Stimulated activated CD8-positive, alpha-beta memory T cell treated with anti-CD3 and anti-CD28 coated beads, Interleukin-15, amount 100 ng/mL, for 48 hours (primary cell): Measurements from ENCODE around the gene P3H4.
"Not testable (repeated sequence)": the region's sequence is repeated elsewhere in the genome, so short reads cannot be mapped to it uniquely, and the experiment has no call there.

ENCODE experiments used
- DNase-seq, 2 donors: peaks; one replicate each; pipeline ENCODE4 v3.0.0-alpha.2; 2020; ENCODE audit warnings: low read depth in 2 of 2

The P3H4 gene

DNA sequence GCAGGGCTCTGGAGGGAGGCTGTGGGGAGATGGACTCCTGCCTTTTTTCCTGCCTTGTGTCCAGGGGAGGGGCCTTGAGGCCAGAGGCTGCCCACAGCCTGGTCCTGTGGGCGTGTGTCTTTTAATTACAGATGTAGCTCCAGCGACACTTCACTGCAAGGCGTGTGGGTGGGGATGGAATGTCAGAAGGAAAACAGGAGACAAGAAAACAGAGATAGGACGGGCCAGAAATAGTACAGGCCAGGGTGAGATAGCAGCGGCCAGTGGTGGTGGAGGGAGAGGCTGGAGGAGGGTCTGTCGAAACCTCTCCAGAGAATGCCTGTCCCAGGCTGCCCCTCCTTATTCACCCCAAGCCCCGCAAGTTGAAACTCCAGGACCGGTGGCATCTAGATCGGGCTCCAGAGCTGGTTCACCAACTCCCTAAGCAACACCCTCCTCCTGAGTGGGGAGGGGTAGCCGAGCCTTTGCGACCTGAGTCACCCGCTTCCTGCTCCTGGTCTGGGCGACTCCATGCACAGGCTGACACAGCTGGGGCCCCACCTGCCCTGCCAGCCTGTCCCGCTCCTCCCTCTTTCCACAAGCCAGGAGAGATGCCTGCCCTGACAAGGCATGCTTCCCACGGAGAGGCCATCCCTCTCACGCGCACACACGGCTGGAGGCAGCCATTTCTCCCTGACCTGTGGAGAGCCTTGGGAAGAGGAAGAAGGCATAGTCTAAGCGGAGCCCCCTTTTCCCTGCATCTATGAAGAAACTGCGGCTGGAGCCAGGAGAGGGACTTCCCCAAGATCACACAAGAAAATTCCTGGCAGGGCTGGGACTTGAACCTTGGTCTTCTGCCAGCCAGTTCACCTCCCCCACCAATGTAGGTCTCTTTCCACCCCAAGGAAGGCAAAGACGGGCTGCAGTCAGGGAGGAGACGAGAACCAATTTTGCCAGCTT lies 18.6 kb downstream of the P3H4 start:
- no peak for DNase-seq

- no peak for DNase-seq
Measured at GRCh38 chr17:41787021-41787418, 24.7 kb downstream of the P3H4 start.

DNA sequence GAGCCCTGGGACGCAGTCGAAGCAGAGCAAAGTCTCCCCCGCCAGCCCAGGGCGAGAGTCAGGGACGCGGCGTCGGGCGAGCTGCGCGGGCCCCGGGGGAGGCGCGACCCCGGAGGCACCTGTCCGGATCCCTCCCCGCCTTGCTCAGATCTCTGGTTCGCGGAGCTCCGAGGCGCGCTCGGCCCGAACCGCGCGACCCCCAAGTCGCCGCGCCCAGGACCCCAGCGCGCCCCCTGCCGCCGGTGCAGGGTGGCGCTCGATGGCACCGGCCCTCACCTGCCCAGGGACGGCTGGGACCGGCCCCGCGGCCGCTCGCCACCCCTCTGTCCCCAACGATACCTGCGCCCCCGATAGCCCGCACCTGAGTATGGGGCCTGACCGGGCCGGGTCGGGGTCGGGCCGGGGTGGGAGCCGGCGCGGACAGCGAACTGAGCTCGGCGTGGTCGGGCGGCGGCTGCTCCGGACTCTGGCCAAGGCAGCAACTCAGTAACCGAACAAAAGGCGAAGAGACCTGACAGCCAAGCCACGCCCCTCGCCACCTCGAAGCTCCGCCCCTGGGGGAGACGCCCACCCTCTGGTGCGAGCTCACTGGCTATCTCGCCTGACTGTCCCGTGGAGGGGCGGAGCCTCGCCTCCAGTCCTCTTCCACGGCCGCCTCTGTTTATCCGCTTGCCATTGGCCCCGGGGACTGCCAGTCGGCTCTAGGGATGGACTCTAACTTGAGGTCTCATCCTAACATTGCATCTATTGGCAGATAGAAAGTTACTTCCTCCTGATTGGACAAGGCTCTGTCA lies 25.3 kb downstream of the P3H4 start, which contains the start of gene JUP:
Gene JUP, minus strand, starts transcription at position 485 of the 794 bp plus-strand sequence. CDS start 14,857 bp downstream, outside the sequence.
- DNase-seq = peak; percentile 86 to 89

- no peak for DNase-seq
Measured at GRCh38 chr17:41785859-41786226, 25.9 kb downstream of the P3H4 start.

GRCh38 chr17:41785091-41785858 lies 26.5 kb downstream of the P3H4 start:
- no peak for DNase-seq

DNA sequence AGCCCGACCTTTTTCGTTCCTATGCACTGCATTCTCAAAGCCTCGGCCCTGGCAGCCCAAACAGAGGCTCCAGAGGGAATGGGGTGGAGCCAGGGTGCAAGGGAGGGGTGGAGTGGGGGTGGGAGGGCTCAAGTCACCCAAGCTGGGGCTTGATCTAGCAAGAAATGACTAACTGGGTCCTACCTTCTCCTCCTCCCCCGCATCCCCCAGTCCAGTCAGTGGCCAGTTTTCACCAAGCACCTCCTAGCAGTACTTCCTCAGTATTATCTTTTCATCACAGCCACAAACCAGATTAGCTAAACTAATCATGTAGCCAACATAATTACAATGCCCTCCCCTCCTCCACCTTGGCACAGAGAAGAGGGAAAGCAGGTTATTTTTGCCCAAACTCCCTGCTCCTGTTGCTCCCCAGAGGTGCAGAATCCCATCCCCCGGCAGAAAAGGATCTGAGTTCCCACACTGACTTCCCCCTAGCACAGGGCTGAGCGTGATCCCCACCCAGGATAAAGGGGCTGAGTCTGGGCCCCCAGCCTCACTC lies 27.5 kb downstream of the P3H4 start:
- DNase-seq = no peak

- no peak for DNase-seq
Measured at GRCh38 chr17:41782142-41782541, 29.6 kb downstream of the P3H4 start.

DNA sequence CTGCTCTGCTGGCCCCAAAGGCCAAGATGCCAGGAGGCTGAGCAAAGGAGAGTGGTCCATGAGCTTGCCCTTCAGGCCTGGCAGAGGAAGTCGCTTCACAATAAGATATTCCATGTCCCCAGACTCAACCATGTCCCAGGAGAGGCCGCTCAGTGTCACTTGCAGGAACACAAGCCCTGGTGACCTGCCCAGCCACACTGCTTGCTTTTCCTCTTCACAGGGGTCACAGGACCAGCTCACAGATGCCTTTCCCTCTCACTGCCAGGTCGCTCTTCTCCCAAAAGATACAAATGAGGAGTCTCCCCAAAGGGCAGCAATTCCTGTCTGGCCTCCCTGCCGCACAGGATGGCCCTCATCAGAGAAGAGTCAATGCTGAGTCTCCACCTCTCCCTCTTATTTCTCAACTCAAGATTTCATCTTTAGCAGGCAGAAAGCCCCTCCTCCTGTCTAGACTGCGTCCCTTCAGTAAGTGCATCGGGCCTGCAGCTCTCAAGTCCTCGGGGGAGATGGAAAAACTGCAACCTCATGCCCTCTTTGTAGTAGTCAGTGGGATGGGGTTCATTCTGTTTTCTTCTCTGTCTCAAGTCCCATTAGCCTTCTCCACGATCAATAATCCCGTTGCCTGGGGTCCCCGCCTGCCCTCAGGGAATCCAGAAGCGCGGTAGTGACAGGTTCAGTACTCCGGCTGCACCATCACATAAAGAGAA lies 30.2 kb downstream of the P3H4 start:
- DNase-seq = no peak

DNA sequence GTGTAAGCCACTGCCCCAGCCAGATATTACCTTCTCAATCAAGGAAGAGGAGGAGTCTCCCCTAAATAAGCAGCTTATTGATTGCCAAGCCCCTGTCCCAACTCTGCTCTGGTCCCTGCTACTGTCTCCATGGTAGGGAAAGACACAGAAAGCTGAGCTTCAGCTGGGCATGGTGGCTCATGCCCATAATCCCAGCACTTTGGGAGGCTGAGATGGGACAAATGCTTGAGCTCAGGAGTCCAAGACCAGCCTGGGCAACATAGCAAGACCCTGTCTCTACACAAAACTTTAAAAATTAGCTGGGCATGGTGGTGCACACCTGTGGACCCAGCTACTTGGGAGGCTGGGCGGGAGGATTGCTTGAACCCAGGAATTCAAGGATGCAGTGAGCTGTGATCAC lies 31.8 kb downstream of the P3H4 start:
- no peak for DNase-seq

DNA sequence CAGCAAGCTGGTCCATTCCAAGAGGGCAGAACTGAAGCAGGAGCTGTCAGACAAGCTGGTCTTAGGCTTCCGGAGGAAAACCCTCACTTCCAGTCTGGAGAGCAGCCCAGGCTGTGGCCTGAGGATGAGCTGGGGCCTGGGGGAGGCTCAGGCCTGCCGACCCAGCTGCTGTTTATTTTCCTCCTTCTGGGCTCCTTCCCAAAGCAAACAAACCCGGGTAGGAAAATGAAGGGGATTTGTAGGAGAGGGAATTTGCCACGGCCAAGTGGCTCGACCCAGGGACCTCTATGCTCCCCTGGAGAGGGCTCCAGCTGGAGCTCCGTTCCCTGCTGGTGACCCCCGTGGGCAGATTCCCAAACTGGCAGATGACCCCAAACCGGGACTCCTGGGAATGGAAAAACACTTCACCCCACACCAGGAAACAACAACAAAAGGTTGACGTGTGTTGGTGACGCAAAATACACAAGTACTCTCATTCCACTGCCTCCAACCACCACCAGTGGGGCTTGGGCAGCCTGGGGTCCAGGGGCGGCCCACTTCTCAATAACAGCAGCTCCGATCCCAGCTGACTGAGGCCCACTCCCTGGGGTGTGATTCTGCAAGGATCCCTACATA lies 34.1 kb downstream of the P3H4 start:
- no peak for DNase-seq

- no peak for DNase-seq
Measured at GRCh38 chr17:41777157-41777573, 34.6 kb downstream of the P3H4 start.

GRCh38 chr17:41776262-41776900 lies 35.4 kb downstream of the P3H4 start:
- DNase-seq = not testable (repeated sequence)

DNA sequence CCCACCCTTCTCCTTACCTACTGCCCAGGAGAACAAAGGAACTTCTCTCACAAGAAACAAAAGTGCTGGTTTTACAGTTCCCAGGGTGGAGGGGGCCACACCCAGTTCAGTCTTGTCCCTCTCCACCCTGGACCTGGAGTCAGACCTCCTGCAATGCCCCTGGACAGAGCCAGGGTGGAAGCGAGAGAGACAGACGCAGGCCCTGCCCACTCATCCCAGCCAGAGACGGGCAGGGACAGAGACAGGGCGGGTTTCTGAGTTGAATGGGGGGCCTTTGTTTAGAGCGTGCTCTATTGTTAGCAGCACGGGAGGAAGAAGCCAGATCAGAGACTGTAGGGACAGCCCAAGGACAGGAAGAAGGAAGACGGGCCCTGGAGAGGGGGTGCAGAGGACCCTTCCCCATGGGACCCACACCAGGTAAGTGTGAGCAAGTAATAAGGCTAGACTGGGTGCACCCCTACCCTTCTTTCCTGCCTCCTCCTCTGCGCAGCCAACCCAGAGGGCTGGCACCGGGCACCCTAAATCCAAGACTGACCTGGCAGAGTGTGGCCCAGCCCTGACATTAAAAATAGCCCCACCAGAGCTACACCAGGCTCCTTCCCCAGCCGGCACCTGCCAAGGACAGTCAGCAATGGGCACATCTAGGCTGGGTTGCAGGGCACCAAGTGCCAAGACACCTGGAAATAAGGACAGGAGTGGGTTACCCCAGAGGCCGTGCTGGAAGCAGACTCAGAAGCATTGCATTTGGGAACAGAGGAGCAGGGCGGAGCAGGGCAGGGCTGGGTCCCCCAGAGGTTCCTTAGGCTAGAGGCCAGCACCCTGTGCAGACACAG lies 36.1 kb downstream of the P3H4 start:
- no peak for DNase-seq

GRCh38 chr17:41773731-41774193 lies 38.0 kb downstream of the P3H4 start:
- DNase-seq = no peak

DNA sequence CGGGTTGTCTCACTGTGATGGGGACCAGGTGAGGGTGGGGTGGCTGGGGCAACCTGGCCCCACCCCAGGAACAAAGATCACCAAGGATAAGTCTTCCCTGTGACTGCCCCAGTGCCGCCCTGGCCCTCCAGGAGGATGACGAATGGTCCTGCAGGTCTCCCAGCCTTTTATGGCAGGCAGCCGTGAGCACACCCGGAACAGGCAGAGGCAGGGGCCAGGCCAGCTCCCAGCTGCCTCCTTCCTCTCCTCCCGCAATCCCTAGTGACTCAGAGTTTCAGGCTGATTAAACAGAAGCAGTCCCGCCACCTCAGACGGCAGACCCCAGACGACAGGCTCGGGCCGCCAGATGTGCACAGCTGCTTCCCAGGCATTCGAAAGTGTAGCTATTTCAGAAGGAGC lies 38.6 kb downstream of the P3H4 start:
- no peak for DNase-seq

DNA sequence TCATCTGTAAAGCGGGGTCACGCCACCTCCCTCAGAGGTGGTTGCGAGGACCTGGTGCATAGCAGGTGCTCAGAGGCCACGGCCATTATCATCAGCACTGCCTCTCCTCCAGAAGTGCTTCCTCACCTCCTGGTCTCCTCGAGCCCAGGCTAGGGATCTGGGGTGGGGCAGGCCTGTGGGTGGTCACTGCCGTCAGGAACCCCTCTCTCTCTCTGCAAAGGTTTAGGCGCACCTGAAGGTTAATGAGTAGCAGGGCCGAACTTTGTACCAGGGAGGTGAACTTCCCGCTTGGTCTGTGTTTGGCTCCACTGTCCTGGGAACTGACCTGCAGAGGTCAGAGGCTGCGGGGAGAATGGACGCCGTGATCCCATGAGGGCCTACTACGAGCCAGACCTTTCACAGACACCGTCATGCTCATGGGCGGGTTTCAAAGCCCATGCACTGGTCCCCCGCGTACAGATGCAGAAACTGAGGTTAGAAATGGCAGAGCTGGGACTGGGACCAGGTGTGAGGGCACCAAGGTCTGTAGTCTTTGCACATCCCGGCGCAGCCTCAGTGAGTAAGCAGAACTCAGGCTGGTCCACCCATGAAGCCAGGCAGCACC lies 39.1 kb downstream of the P3H4 start:
- DNase-seq = no peak

DNA sequence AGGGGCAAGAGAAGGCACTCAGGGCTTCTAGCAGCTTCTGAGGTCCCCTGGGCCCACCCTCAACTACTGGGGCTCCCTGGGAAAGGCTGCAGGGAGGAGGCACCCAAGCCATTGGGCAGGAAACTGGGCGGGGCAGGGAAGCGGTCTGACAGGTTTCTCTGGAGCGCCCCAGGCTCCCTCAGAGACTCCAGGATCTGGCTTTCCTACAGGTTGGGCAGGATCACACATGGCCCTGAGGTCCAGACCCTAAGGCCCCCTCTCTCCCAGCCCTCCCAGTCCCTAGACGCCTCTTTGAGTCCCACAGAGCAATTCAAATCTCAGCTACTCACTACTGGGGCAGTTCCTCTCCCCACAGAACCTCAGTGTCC lies 39.5 kb downstream of the P3H4 start:
- no peak for DNase-seq

GRCh38 chr17:41771389-41772206 lies 40.2 kb downstream of the P3H4 start:
- DNase-seq = no peak
